ENCODE results near the gene TBCK. TPM values are rescaled to one million over a fixed set of nuclear protein-coding genes. Genes with fewer than 3 reads are reported as not detected.

TBCK gene
- total and polyA plus RNA-seq, 2 of the 8 experiments (the other 6 are each of a cell fraction or from before 2014, with no cell fraction given): 10.2 to 18.7 TPM

DNA sequence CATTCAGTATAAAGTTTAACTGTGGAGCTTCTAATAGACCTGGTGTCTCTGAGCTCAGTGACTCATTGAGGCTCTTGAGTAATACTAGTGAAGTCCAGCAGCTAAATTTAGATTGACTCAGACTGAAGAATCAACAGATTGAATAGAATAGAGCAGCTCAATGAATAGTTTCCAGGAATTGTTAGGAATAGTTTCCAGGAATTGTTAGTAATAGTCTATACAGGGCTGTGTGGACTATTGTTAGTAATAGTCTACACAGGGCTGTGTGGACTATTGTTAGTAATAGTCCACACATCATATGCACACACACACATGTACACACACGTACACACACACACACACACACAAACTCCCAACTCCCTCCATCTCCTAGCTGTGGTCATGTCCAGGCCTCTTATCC lies 49.6 kb upstream of the TBCK start:
- Histone ChIP-seq H4K8ac (ENCODE audit: extremely low read depth, insufficient read depth, low read length) (no peak overlapping the region), H3K4ac (replicated peaks; ENCODE audit: insufficient read length, low read depth, low read length) (no peak overlapping the region), H3K4me2 (ENCODE audit: insufficient read depth in 1 of 2, low read depth in 2 of 2, low read length in 2 of 2) (no peak overlapping the region), H3K9ac (replicated peaks in 1 of 4; ENCODE audit: extremely low read depth in 1 of 4, low read depth in 3 of 4, low read length in 3 of 4) (no peak overlapping the region), H2BK20ac (ENCODE audit: low read length) (no peak overlapping the region), H4K20me1 (replicated peaks in 1 of 2; ENCODE audit: control insufficient read depth in 1 of 2, insufficient read depth in 2 of 2, low read length in 2 of 2) (no peaks in the 10 kb centered on the region), H3K23me2 (ENCODE audit: low read depth, low read length) (no peaks in the 10 kb centered on the region), H2BK15ac (ENCODE audit: low read length) (no peak overlapping the region), H3K27me3 (replicated peaks in 1 of 4; ENCODE audit: control insufficient read depth in 3 of 4, extremely low read depth in 1 of 4, insufficient read depth in 3 of 4, low read length in 3 of 4) (no peaks in the 10 kb centered on the region), H3K4me3 (ENCODE audit: extremely low read depth in 1 of 4, insufficient read depth in 2 of 4, low read depth in 3 of 4, low read length in 4 of 4) (no peak overlapping the region), H3K14ac (ENCODE audit: insufficient read length) (no peak overlapping the region), H3K23ac (ENCODE audit: insufficient read length) (no peak overlapping the region), H2AFZ (ENCODE audit: low read length) (no peak overlapping the region), H3K9me3 (ENCODE audit: insufficient read depth in 2 of 2, low read depth in 1 of 2, low read length in 1 of 2) (no peaks in the 10 kb centered on the region), H2BK12ac (ENCODE audit: low read depth, low read length) (no peak overlapping the region), H3K56ac (replicated peaks; ENCODE audit: insufficient read length, low read depth, low read length) (no peak overlapping the region), H3K27ac (ENCODE audit: low read depth, low read length) (no peak overlapping the region), H3K18ac (ENCODE audit: extremely low read depth, low read length) (no peak overlapping the region), H2AK5ac (ENCODE audit: low read depth, low read length) (no peak overlapping the region), H4K5ac (ENCODE audit: insufficient read length, low read depth, low read length) (no peak overlapping the region), H4K91ac (replicated peaks; ENCODE audit: insufficient read length, low read length) (no peak overlapping the region), H3K79me1 (ENCODE audit: low read depth, low read length) (no peaks in the 10 kb centered on the region), H2BK5ac (ENCODE audit: low read depth, low read length) (no peak overlapping the region), H3K36me3 (ENCODE audit: control insufficient read depth in 2 of 4, insufficient read depth in 4 of 4, low read length in 3 of 4) (no peaks in the 10 kb centered on the region), H3K79me2 (ENCODE audit: control insufficient read depth in 1 of 2, insufficient read depth in 2 of 2, low read length in 2 of 2) (no peaks in the 10 kb centered on the region), H3K4me1 (replicated peaks in 1 of 4; ENCODE audit: control insufficient read depth in 3 of 4, insufficient read depth in 4 of 4, low read length in 3 of 4) (peaks cover 0 to 3% (median 0%) of the 10 kb centered on the region in 4 experiments; a peak in 1 of 7 replicates), H2BK120ac (replicated peaks; ENCODE audit: low read depth, low read length) (no peak overlapping the region)
- POLR2A ChIA-PET (ENCODE audit: partially characterized antibody): no interaction called here
- FAIRE-seq (no peak), DNase-seq (ENCODE audit: low read depth in 1 of 2, low spot score in 2 of 2) (no peak)
- TF ChIP-seq GTF2F1 (IDR thresholded peaks at IDR 0.05; ENCODE audit: borderline replicate concordance, low read depth, low read length) (no peak), HDAC2 (IDR thresholded peaks at IDR 0.05; ENCODE audit: borderline replicate concordance in 1 of 2, low read depth in 2 of 2, low read length in 2 of 2) (no peak), POLR2AphosphoS5 (IDR thresholded peaks at IDR 0.05; ENCODE audit: low read depth, low read length) (no peak), CTBP2 (IDR thresholded peaks at IDR 0.05; ENCODE audit: borderline replicate concordance, insufficient read depth, insufficient read length, low read length) (no peak), TAF1 (IDR thresholded peaks at IDR 0.05; ENCODE audit: low read depth, low read length) (no peak), RNF2 (IDR thresholded peaks at IDR 0.05; ENCODE audit: borderline replicate concordance, low read depth, low read length, missing control alignments, poor library complexity, severe bottlenecking) (no peak), JUND (IDR thresholded peaks at IDR 0.05; ENCODE audit: low read length) (no peak), SIRT6 (IDR thresholded peaks at IDR 0.05; ENCODE audit: low read length) (no peak), POLR2A (IDR thresholded peaks at IDR 0.05; ENCODE audit: control extremely low read depth in 1 of 2, low read depth in 2 of 2, low read length in 2 of 2) (no peak), KDM1A (IDR thresholded peaks at IDR 0.05; ENCODE audit: borderline replicate concordance, low read length) (no peak), ASH2L (IDR thresholded peaks at IDR 0.05; ENCODE audit: low read length) (no peak)
- WGBS, 2 experiments (ENCODE audit: extremely low coverage in 1 of 2, insufficient coverage in 1 of 2, insufficient read length in 1 of 2, insufficient replicate concordance in 2 of 2, low coverage in 1 of 2, low lambda C conversion rate in 2 of 2, missing lambda C conversion rate in 1 of 2): 86% methylated on average over 1 of the region's 1 CpG; no CpG with 5 or more reads in 1 of the 2 experiments
- CTCF ChIA-PET (ENCODE audit: partially characterized antibody): interaction anchor here (1.1 to 1.2 kb wide), 3 partner anchors 33 to 443 kb away, joined by 3 read pairs; no protein-coding TSS in a partner anchor
